ENCODE data around the gene CDH7.

Gene CDH7

GRCh38 chr18:65937180-65937579, 186.4 kb downstream of the CDH7 start:
- no peaks in the 10 kb centered on the region for H3K9me3 ChIP-seq
- intact Hi-C loops (cut with DNase I; ENCODE audit: low total_unique reads), result no loop called here
- no peak for TF ChIP-seq CTCF (IDR thresholded peaks at IDR 0.05)
- H3K27ac ChIP-seq, result no peak overlapping the region
- DNase-seq, result no peak
- no peaks in the 10 kb centered on the region for H3K27me3 ChIP-seq
- no peaks in the 10 kb centered on the region for H3K4me1 ChIP-seq
- H3K36me3 ChIP-seq, result no peaks in the 10 kb centered on the region
- H3K4me3 ChIP-seq, result no peak overlapping the region

- Histone ChIP-seq H3K4me1 (no peaks in the 10 kb centered on the region), H3K4me3 (no peak overlapping the region), H3K27me3 (no peaks in the 10 kb centered on the region), H3K36me3 (no peaks in the 10 kb centered on the region), H3K27ac (no peak overlapping the region), H3K9me3 (no peaks in the 10 kb centered on the region)
- no peak for DNase-seq
- intact Hi-C loops (cut with DNase I; ENCODE audit: low total_unique reads), result no loop called here
- TF ChIP-seq CTCF (IDR thresholded peaks at IDR 0.05), result no peak
Measured at GRCh38 chr18:65938592-65939372, 188.0 kb downstream of the CDH7 start.

All from tibial artery (tissue), 4 donors.